Tibial nerve (tissue), 4 donors: Measurements from ENCODE around the gene BHLHA15. TPM values are rescaled to one million over a fixed set of nuclear protein-coding genes. Genes with fewer than 3 reads are reported as not detected.

Source experiments
- DNase-seq, 2 donors: peaks; one replicate each; pipeline ENCODE4 v3.0.0-alpha.2; 2019; ENCODE audit warnings: low spot score in 2 of 2
- H3K27ac ChIP-seq, 4 donors: fragments of 200-600 bp; sonication (generic) in 3 of 4; one replicate each; pipeline ENCODE4 v1.5.1; 2017 to 2019; ENCODE audit warnings: mild to moderate bottlenecking in 1 of 4
- H3K27me3 ChIP-seq, 2 donors: fragments of 200-600 bp; sonication (generic) in 1 of 2; one replicate each; pipeline versions ENCODE4 v1.5.1 to v1.6.0; 2017 to 2019
- H3K36me3 ChIP-seq, 3 donors: fragments of 200-600 bp; sonication (generic); one replicate each; pipeline ENCODE4 v1.5.1; 2018 to 2019
- H3K4me1 ChIP-seq, 4 donors: fragments of 200-600 bp; sonication (generic) in 3 of 4; one replicate each; pipeline ENCODE4 v1.5.1; 2017 to 2019
- H3K4me3 ChIP-seq, 4 donors: fragments of 200-600 bp; sonication (generic) in 3 of 4; one replicate each; pipeline ENCODE4 v1.5.1; 2017 to 2019; ENCODE audit warnings: mild to moderate bottlenecking in 1 of 4, moderate library complexity in 1 of 4
- H3K9me3 ChIP-seq, 4 donors: fragments of 200-600 bp; sonication (generic) in 3 of 4; one replicate each; pipeline ENCODE4 v1.5.1; 2017 to 2019
- CTCF ChIP-seq, 5 experiments: fragments of 200-600 bp in 3 of 5; fragments of 450-650 bp in 2 of 5; sonication (generic) in 3 of 5; IDR thresholded peaks; one replicate each; pipeline ENCODE4 v1.5.1; 2016 to 2019; ENCODE audit warnings: antibody characterized with exemption in 5 of 5, mild to moderate bottlenecking in 3 of 5, moderate library complexity in 2 of 5
- EP300 ChIP-seq, 2 donors: sonication (generic); formaldehyde crosslinking; IDR thresholded peaks; one replicate each; pipeline ENCODE4 v1.6.1; 2017; ENCODE audit warnings: antibody characterized with exemption in 2 of 2, mild to moderate bottlenecking in 1 of 2
- POLR2A ChIP-seq, 2 donors: fragments of 450-650 bp; IDR thresholded peaks; one replicate each; pipeline ENCODE4 v1.6.1; 2017; ENCODE audit warnings: antibody characterized with exemption in 2 of 2, mild to moderate bottlenecking in 2 of 2, moderate library complexity in 2 of 2
- WGBS, 2 donors: methylation state at CpG; one replicate each; pipeline ENCODE4 v1.1.5; 2018; 5-methylcytosine and 5-hydroxymethylcytosine counted together
- total RNA-seq, 4 donors: library from RNA; depleted of rRNA; stranded (reverse); fragments of >200 nt; gene quantifications; one replicate each; pipeline ENCODE4 v1.1.0, GENCODE V29; 2016

Gene BHLHA15
- total RNA-seq, 4 donors from 2014 or later = not detected

GRCh38 chr7:98168904-98169621 lies 42.2 kb upstream of the BHLHA15 start:
- 87 to 98% methylated on average over 5 of the region's 5 CpGs for WGBS, 2 donors
- TF ChIP-seq EP300 (IDR thresholded peaks at IDR 0.05) = no peak
- TF ChIP-seq CTCF (IDR thresholded peaks at IDR 0.05) = no peak
- no peak for TF ChIP-seq POLR2A (IDR thresholded peaks at IDR 0.05)

GRCh38 chr7:98170966-98171365 lies 40.3 kb upstream of the BHLHA15 start:
- Histone ChIP-seq H3K4me1 (no peaks in the 10 kb centered on the region), H3K36me3 (peaks cover 0 to 43% (median 0%) of the 10 kb centered on the region in 3 donors), H3K27ac (no peak overlapping the region), H3K4me3 (no peak overlapping the region), H3K27me3 (no peaks in the 10 kb centered on the region), H3K9me3 (no peaks in the 10 kb centered on the region)
- TF ChIP-seq POLR2A (IDR thresholded peaks at IDR 0.05) (no peak), CTCF (IDR thresholded peaks at IDR 0.05) (no peak), EP300 (IDR thresholded peaks at IDR 0.05) (no peak)
- whole genome bisulfite sequencing, 2 donors = 94% methylated on average over 8 of the region's 8 CpGs
- DNase-seq = no peak

More at GRCh38 chr7:98168904-98169621, 42.2 kb upstream of the BHLHA15 start:
- H3K36me3 ChIP-seq = peaks cover 0 to 25% (median 0%) of the 10 kb centered on the region in 3 donors
- H3K27ac ChIP-seq = no peak overlapping the region
- H3K4me1 ChIP-seq = peaks cover 0 to under 1% (median 0%) of the 10 kb centered on the region in 4 donors
- DNase-seq = no peak
- H3K9me3 ChIP-seq = no peaks in the 10 kb centered on the region
- no peak overlapping the region for H3K4me3 ChIP-seq
- no peaks in the 10 kb centered on the region for H3K27me3 ChIP-seq

GRCh38 chr7:98171449-98171848 lies 39.8 kb upstream of the BHLHA15 start:
- 92 to 96% methylated on average over 24 of the region's 24 CpGs for WGBS, 2 donors
- Histone ChIP-seq H3K27me3 (no peaks in the 10 kb centered on the region), H3K9me3 (no peaks in the 10 kb centered on the region), H3K36me3 (peaks cover 0 to 48% (median 0%) of the 10 kb centered on the region in 3 donors), H3K4me1 (no peaks in the 10 kb centered on the region), H3K27ac (no peak overlapping the region), H3K4me3 (no peak overlapping the region)
- DNase-seq = no peak
- TF ChIP-seq CTCF (IDR thresholded peaks at IDR 0.05) (no peak), EP300 (IDR thresholded peaks at IDR 0.05) (no peak), POLR2A (IDR thresholded peaks at IDR 0.05) (no peak)

GRCh38 chr7:98174334-98175259 lies 36.6 kb upstream of the BHLHA15 start:
- Histone ChIP-seq H3K27me3 (no peaks in the 10 kb centered on the region), H3K27ac (no peak overlapping the region), H3K4me1 (no peaks in the 10 kb centered on the region), H3K9me3 (no peaks in the 10 kb centered on the region), H3K36me3 (peaks cover 0 to 76% (median 0%) of the 10 kb centered on the region in 3 donors), H3K4me3 (no peak overlapping the region)
- TF ChIP-seq CTCF (IDR thresholded peaks at IDR 0.05) = no peak
- no peak for TF ChIP-seq EP300 (IDR thresholded peaks at IDR 0.05)
- no peak for TF ChIP-seq POLR2A (IDR thresholded peaks at IDR 0.05)
- DNase-seq = no peak
- 90 to 96% methylated on average over 18 to 20 of the region's 20 CpGs for WGBS, 2 donors
